ENCODE results near the gene RIMOC1.

DNA sequence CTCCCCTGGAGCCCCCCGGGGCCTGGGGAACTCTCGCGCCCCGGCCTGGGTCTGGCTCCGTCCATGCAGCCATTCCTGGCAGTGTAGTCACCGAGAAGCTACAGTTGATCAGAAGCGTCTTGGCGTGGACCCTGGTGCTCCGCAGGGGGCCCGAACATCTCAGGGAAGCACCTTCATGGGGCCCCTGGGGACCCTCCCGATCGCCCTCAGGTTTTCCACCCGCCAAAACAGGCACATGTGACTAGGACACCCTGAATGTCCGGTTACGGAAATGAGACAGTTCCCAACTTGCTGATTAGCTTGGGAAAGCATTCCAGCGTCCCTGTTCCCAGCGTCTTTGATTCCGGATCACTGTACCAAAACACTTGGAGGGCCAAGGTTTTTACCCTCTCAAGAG is 21.4 kb downstream of the RIMOC1 start:
- TF ChIP-seq SUZ12 (IDR thresholded peaks at IDR 0.05; ENCODE audit: extremely low read depth, insufficient read depth, insufficient read length) (no peak), YY1 (IDR thresholded peaks at IDR 0.05; ENCODE audit: insufficient read depth, insufficient read length) (no peak), ZNF274 (IDR thresholded peaks at IDR 0.05; ENCODE audit: low read depth, low read length) (no peak)

All from NT2/D1 (cell line).